ENCODE measurements around the gene RNF224. TPM values are rescaled to one million over a fixed set of nuclear protein-coding genes. Genes with fewer than 3 reads are reported as not detected.

The RNF224 gene
- total and polyA plus RNA-seq, 2 of the 13 experiments (the other 11 are each of a cell fraction or from before 2014, with no cell fraction given), result 0.09 TPM; not detected in 1

DNA sequence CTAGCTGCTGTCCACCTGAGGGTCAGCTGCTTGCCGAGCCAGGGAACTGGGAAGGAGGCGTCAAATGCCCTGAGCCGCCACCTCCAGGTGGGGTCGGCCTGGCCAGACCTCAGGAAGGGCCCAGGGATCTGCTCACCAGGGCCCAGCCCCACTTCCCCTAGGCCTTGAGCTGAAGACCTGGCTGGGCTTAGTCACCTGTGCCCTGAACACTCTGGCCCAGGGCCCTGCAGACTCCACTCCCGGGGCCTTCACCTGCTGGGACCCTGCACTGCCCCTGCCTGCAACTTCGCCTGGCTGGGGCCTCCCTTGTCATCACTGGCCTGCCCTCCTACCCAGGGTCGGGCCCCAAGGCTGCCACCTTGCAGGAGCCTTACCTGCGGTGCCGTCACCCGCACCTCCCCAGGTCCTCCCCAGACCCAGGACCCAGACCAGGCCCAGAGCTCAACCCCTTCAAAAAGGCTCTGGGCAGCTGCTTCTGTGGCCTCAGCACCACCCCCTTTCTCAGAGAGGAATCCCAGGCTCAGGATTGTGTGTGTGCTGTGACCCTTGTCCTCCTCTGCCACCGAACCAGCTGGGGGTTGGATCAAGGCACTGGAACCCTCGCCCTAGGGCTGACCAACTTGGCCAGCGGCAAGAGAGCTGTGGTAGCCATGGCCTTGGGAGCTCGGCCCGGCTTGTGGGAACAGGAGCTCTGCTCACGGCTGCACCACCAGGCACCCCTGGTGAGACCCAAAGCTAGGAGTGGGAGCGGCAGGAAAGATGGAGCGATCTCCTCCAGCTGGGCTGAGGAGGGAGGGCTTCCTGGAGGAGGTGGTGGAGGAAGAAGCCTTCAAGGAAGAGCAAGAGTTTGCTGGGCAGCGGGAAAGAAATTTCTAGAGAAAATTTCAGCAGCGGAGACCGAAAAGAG lies 26.7 kb downstream of the RNF224 start (continued):
- TF ChIP-seq, protein P1, sequence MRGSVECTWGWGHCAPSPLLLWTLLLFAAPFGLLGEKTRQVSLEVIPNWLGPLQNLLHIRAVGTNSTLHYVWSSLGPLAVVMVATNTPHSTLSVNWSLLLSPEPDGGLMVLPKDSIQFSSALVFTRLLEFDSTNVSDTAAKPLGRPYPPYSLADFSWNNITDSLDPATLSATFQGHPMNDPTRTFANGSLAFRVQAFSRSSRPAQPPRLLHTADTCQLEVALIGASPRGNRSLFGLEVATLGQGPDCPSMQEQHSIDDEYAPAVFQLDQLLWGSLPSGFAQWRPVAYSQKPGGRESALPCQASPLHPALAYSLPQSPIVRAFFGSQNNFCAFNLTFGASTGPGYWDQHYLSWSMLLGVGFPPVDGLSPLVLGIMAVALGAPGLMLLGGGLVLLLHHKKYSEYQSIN (CRISPR knock-in tag; IDR thresholded peaks at IDR 0.05; ENCODE audit: borderline replicate concordance), result no peak
- TF ChIP-seq DNMT3B (CRISPR knock-in tag; conservative IDR thresholded peaks at IDR 0.05) (no peak), XRCC5 (optimal IDR thresholded peaks at IDR 0.05; ENCODE audit: low read length) (peak; percentile 22), PHB2 (IDR thresholded peaks at IDR 0.05; ENCODE audit: partially characterized antibody) (no peak), JUN (CRISPR knock-in tag; IDR thresholded peaks at IDR 0.05) (no peak), RFX1 (IDR thresholded peaks at IDR 0.05) (no peak), ZNF713 (CRISPR knock-in tag; IDR thresholded peaks at IDR 0.05) (no peak), REL (CRISPR knock-in tag; conservative IDR thresholded peaks at IDR 0.05) (no peak), TAF1 (CRISPR knock-in tag; IDR thresholded peaks at IDR 0.05) (no peak; the same call in 1 of the 2 replicates), MIXL1 (CRISPR knock-in tag; IDR thresholded peaks at IDR 0.05) (no peak), TBX3 (IDR thresholded peaks at IDR 0.05; ENCODE audit: borderline replicate concordance) (no peak), ISX (CRISPR knock-in tag; conservative IDR thresholded peaks at IDR 0.05) (no peak), TRIM24 (CRISPR knock-in tag; IDR thresholded peaks at IDR 0.05) (no peak), ELF1 (CRISPR knock-in tag; IDR thresholded peaks at IDR 0.05) (no peak), FOXP1 (IDR thresholded peaks at IDR 0.05) (no peak), FOXP1 (CRISPR knock-in tag; IDR thresholded peaks at IDR 0.05) (no peak), ZSCAN20 (CRISPR knock-in tag; IDR thresholded peaks at IDR 0.05; ENCODE audit: borderline replicate concordance) (no peak), ZNF484 (CRISPR knock-in tag; IDR thresholded peaks at IDR 0.05; ENCODE audit: borderline replicate concordance, low read depth) (no peak)
- TF ChIP-seq, protein P2, sequence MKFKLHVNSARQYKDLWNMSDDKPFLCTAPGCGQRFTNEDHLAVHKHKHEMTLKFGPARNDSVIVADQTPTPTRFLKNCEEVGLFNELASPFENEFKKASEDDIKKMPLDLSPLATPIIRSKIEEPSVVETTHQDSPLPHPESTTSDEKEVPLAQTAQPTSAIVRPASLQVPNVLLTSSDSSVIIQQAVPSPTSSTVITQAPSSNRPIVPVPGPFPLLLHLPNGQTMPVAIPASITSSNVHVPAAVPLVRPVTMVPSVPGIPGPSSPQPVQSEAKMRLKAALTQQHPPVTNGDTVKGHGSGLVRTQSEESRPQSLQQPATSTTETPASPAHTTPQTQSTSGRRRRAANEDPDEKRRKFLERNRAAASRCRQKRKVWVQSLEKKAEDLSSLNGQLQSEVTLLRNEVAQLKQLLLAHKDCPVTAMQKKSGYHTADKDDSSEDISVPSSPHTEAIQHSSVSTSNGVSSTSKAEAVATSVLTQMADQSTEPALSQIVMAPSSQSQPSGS (CRISPR knock-in tag; IDR thresholded peaks at IDR 0.05), result no peak
- TF ChIP-seq, protein P3, sequence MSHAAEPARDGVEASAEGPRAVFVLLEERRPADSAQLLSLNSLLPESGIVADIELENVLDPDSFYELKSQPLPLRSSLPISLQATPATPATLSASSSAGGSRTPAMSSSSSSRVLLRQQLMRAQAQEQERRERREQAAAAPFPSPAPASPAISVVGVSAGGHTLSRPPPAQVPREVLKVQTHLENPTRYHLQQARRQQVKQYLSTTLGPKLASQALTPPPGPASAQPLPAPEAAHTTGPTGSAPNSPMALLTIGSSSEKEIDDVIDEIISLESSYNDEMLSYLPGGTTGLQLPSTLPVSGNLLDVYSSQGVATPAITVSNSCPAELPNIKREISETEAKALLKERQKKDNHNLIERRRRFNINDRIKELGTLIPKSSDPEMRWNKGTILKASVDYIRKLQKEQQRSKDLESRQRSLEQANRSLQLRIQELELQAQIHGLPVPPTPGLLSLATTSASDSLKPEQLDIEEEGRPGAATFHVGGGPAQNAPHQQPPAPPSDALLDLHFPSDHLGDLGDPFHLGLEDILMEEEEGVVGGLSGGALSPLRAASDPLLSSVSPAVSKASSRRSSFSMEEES (CRISPR knock-in tag; IDR thresholded peaks at IDR 0.05), result no peak
- TF ChIP-seq, protein P4, sequence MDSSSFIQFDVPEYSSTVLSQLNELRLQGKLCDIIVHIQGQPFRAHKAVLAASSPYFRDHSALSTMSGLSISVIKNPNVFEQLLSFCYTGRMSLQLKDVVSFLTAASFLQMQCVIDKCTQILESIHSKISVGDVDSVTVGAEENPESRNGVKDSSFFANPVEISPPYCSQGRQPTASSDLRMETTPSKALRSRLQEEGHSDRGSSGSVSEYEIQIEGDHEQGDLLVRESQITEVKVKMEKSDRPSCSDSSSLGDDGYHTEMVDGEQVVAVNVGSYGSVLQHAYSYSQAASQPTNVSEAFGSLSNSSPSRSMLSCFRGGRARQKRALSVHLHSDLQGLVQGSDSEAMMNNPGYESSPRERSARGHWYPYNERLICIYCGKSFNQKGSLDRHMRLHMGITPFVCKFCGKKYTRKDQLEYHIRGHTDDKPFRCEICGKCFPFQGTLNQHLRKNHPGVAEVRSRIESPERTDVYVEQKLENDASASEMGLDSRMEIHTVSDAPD (CRISPR knock-in tag; IDR thresholded peaks at IDR 0.05), result 0 out of 2 replicates have a peak, but pooled peaks have one; percentile 44
- TF ChIP-seq, protein P5, sequence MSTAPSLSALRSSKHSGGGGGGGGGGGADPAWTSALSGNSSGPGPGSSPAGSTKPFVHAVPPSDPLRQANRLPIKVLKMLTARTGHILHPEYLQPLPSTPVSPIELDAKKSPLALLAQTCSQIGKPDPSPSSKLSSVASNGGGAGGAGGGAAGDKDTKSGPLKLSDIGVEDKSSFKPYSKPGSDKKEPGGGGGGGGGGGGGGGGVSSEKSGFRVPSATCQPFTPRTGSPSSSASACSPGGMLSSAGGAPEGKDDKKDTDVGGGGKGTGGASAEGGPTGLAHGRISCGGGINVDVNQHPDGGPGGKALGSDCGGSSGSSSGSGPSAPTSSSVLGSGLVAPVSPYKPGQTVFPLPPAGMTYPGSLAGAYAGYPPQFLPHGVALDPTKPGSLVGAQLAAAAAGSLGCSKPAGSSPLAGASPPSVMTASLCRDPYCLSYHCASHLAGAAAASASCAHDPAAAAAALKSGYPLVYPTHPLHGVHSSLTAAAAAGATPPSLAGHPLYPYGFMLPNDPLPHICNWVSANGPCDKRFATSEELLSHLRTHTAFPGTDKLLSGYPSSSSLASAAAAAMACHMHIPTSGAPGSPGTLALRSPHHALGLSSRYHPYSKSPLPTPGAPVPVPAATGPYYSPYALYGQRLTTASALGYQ (CRISPR knock-in tag; IDR thresholded peaks at IDR 0.05), result no peak
- TF ChIP-seq, protein P6, sequence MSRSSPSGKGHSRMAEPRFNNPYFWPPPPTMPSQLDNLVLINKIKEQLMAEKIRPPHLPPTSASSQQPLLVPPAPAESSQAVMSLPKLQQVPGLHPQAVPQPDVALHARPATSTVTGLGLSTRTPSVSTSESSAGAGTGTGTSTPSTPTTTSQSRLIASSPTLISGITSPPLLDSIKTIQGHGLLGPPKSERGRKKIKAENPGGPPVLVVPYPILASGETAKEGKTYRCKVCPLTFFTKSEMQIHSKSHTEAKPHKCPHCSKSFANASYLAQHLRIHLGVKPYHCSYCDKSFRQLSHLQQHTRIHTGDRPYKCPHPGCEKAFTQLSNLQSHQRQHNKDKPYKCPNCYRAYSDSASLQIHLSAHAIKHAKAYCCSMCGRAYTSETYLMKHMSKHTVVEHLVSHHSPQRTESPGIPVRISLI (CRISPR knock-in tag; IDR thresholded peaks at IDR 0.05; ENCODE audit: borderline replicate concordance), result no peak
